OCI-M2 (cell line): Measurements from ENCODE around the gene PACRG.

Source experiments
- DNase-seq: peaks from one replicate; lab custom pipeline; 2025; ENCODE audit not compliant: unreplicated experiment; lab: John Stamatoyannopoulos, UW

The PACRG gene

GRCh38 chr6:163066200-163066599 is 338.4 kb downstream of the PACRG start:
- DNase-seq: no peak

GRCh38 chr6:163077134-163077533 is 349.4 kb downstream of the PACRG start:
- DNase-seq: no peak

GRCh38 chr6:163078712-163079111 is 350.9 kb downstream of the PACRG start:
- DNase-seq: no peak

- DNase-seq: no peak
These were observed 352.5 kb downstream of the PACRG start for GRCh38 chr6:163080228-163080627.

- DNase-seq: no peak
These were observed 355.4 kb downstream of the PACRG start for GRCh38 chr6:163083141-163083540.

GRCh38 chr6:163085426-163085825 is 357.7 kb downstream of the PACRG start:
- no peak for DNase-seq

GRCh38 chr6:163085861-163086623 is 358.3 kb downstream of the PACRG start:
- DNase-seq: no peak

GRCh38 chr6:163086624-163086920 is 358.8 kb downstream of the PACRG start:
- DNase-seq: no peak

GRCh38 chr6:163087981-163088380 is 360.2 kb downstream of the PACRG start:
- DNase-seq: no peak

GRCh38 chr6:163092876-163093275 is 365.1 kb downstream of the PACRG start:
- DNase-seq: no peak

- no peak for DNase-seq
These were observed 367.1 kb downstream of the PACRG start for GRCh38 chr6:163094881-163095280.

- DNase-seq: no peak
These were observed 367.6 kb downstream of the PACRG start for GRCh38 chr6:163095401-163095800.

- DNase-seq: no peak
These were observed 371.2 kb downstream of the PACRG start for GRCh38 chr6:163098827-163099479.

GRCh38 chr6:163099621-163100171 is 371.9 kb downstream of the PACRG start:
- DNase-seq: no peak

GRCh38 chr6:163100259-163100658 is 372.5 kb downstream of the PACRG start:
- no peak for DNase-seq

- DNase-seq: no peak
These were observed 385.7 kb downstream of the PACRG start for GRCh38 chr6:163113358-163113962.

GRCh38 chr6:163118941-163119340 is 391.2 kb downstream of the PACRG start:
- DNase-seq: no peak

GRCh38 chr6:163120223-163120622 is 392.4 kb downstream of the PACRG start:
- DNase-seq: no peak

- no peak for DNase-seq
These were observed 393.5 kb downstream of the PACRG start for GRCh38 chr6:163121270-163121669.

- no peak for DNase-seq
These were observed 394.6 kb downstream of the PACRG start for GRCh38 chr6:163122365-163122764.

- DNase-seq: no peak
These were observed 395.3 kb downstream of the PACRG start for GRCh38 chr6:163123098-163123497.

- DNase-seq: no peak
These were observed 399.0 kb downstream of the PACRG start for GRCh38 chr6:163126741-163127140.
